ENCODE data around the gene PFN3.

- TF ChIP-seq EZH2 (IDR thresholded peaks at IDR 0.05; ENCODE audit: borderline replicate concordance, low read depth, low read length, severe bottlenecking), result no peak
- no peak for TF ChIP-seq CTCF (IDR thresholded peaks at IDR 0.05; ENCODE audit: borderline replicate concordance, extremely low read depth, low read length, poor library complexity, severe bottlenecking)
Observed at GRCh38 chr5:177389241-177390169, 11.0 kb downstream of the PFN3 start.
